ENCODE data around the gene B3GALT4.

DNA sequence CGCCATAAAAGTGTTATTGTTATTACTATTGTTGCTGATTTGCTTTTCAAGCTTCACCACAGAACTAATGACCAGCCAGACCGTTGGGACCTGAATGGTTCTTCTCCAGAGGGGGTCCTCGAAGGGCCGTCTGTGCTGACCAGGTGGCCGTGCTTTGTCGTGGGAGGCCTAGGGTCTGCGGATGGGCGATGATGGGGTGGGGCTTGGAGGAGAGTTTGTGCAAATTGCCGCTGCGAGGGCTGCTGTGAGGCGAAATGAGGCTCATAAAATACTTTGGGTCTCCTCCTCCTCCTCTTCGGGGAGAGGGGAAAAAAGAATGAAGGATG lies 46.7 kb downstream of the B3GALT4 start:
- TF ChIP-seq POLR2A (IDR thresholded peaks at IDR 0.05) = no peak
- TF ChIP-seq, protein P1, sequence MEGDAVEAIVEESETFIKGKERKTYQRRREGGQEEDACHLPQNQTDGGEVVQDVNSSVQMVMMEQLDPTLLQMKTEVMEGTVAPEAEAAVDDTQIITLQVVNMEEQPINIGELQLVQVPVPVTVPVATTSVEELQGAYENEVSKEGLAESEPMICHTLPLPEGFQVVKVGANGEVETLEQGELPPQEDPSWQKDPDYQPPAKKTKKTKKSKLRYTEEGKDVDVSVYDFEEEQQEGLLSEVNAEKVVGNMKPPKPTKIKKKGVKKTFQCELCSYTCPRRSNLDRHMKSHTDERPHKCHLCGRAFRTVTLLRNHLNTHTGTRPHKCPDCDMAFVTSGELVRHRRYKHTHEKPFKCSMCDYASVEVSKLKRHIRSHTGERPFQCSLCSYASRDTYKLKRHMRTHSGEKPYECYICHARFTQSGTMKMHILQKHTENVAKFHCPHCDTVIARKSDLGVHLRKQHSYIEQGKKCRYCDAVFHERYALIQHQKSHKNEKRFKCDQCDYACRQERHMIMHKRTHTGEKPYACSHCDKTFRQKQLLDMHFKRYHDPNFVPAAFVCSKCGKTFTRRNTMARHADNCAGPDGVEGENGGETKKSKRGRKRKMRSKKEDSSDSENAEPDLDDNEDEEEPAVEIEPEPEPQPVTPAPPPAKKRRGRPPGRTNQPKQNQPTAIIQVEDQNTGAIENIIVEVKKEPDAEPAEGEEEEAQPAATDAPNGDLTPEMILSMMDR (IDR thresholded peaks at IDR 0.05) = no peak

Data from Peyer's patch (tissue), 4 donors.